Neural cell (in vitro differentiated cells): ENCODE data around the gene IL12RB2. TPM values are rescaled to one million over a fixed set of nuclear protein-coding genes. Genes with fewer than 3 reads are reported as not detected.

Source experiments
- H2AFZ ChIP-seq: fragments of 200-600, 300-800 bp; sonication (generic), shearing (Covaris generic); 2 replicates; pipeline ENCODE4 v1.6.0; 2014; ENCODE audit warnings: low read depth, mild to moderate bottlenecking, antibody characterized with exemption, low read length, moderate library complexity
- H3F3A ChIP-seq: fragments of 200-600 bp; shearing (Covaris generic); 2 replicates; pipeline ENCODE4 v1.6.1; 2016; ENCODE audit warnings: mild to moderate bottlenecking, moderate library complexity, mixed read lengths, antibody characterized with exemption, low read length; ENCODE audit not compliant: insufficient read depth, poor library complexity, severe bottlenecking
- H3K27ac ChIP-seq: fragments of 200-600, 300-800 bp; sonication (generic), shearing (Covaris generic); 2 replicates; pipeline ENCODE4 v1.5.1; 2014; ENCODE audit warnings: mild to moderate bottlenecking, low read length, moderate library complexity
- H3K27me3 ChIP-seq: fragments of 300-800, 200-600 bp; sonication (generic), shearing (Covaris generic); 2 replicates; pipeline ENCODE4 v1.6.0; 2014; ENCODE audit warnings: mild to moderate bottlenecking, low read depth, low read length, moderate library complexity; ENCODE audit not compliant: insufficient read depth
- H3K36me3 ChIP-seq: fragments of 300-800, 200-600 bp; sonication (generic), shearing (Covaris generic); 2 replicates; pipeline ENCODE4 v1.5.1; 2014; ENCODE audit warnings: mild to moderate bottlenecking, antibody characterized with exemption, low read length, moderate library complexity; ENCODE audit not compliant: insufficient read depth
- H3K4me2 ChIP-seq: fragments of 300-800, 200-600 bp; sonication (generic), shearing (Covaris generic); 2 replicates; pipeline ENCODE4 v1.6.0; 2014; ENCODE audit warnings: mild to moderate bottlenecking, low read length
- H3K4me3 ChIP-seq: fragments of 300-800, 200-600 bp; sonication (generic), shearing (Covaris generic); 2 replicates; pipeline ENCODE4 v1.5.1; 2014; ENCODE audit warnings: mild to moderate bottlenecking, low read length, moderate library complexity
- H3K79me2 ChIP-seq: fragments of 200-600 bp; shearing (Covaris generic); replicated peaks from 2 replicates; pipeline ENCODE4 v1.6.0; 2014; ENCODE audit warnings: mild to moderate bottlenecking, low read length, moderate library complexity; ENCODE audit not compliant: insufficient read depth
- H3K9ac ChIP-seq: fragments of 300-800, 200-600 bp; sonication (generic), shearing (Covaris generic); 2 replicates; pipeline ENCODE4 v1.6.1; 2016; ENCODE audit warnings: mild to moderate bottlenecking, low read length, mixed read lengths
- H3K9me2 ChIP-seq: fragments of 200-600 bp; shearing (Covaris generic); 2 replicates; pipeline ENCODE4 v1.6.1; 2016; ENCODE audit warnings: mild to moderate bottlenecking, low read length, mixed read lengths; ENCODE audit not compliant: insufficient read depth
- H3K9me3 ChIP-seq: fragments of 200-600, 300-800 bp; sonication (generic), shearing (Covaris generic); 2 replicates; pipeline ENCODE4 v1.6.1; 2016; ENCODE audit warnings: mild to moderate bottlenecking, mixed run types, low read length, moderate library complexity, mixed read lengths
- H4K20me1 ChIP-seq: fragments of 200-600 bp; shearing (Covaris generic); 2 replicates; pipeline ENCODE4 v1.6.1; 2016; ENCODE audit warnings: mild to moderate bottlenecking, mixed run types; ENCODE audit not compliant: insufficient read depth
- CTCF ChIP-seq: fragments of 450-650 bp; IDR thresholded peaks from 2 replicates; pipeline ENCODE4 v1.5.1; 2014; ENCODE audit warnings: antibody characterized with exemption, mild to moderate bottlenecking, moderate library complexity; ENCODE audit not compliant: poor library complexity, severe bottlenecking
- EP300 ChIP-seq: fragments of 450-650 bp; conservative IDR thresholded peaks from 2 replicates; pipeline ENCODE4 v1.6.1; 2014; ENCODE audit warnings: antibody characterized with exemption, mild to moderate bottlenecking, moderate library complexity; ENCODE audit not compliant: poor library complexity, severe bottlenecking
- EZH2 ChIP-seq: fragments of 200-600, 300-800 bp; shearing (Covaris generic), sonication (generic); IDR thresholded peaks from 2 replicates; pipeline ENCODE4 v1.6.1; 2014; ENCODE audit warnings: antibody characterized with exemption, low read length, borderline replicate concordance, mild to moderate bottlenecking; ENCODE audit not compliant: insufficient read depth, poor library complexity, severe bottlenecking
- MXI1 ChIP-seq: fragments of 450-650 bp; conservative IDR thresholded peaks from 2 replicates; pipeline ENCODE4 v1.6.1; 2014; ENCODE audit warnings: antibody characterized with exemption, mild to moderate bottlenecking; ENCODE audit not compliant: poor library complexity, severe bottlenecking
- POLR2AphosphoS5 ChIP-seq: IDR thresholded peaks from 2 replicates; pipeline ENCODE4 v1.6.1; 2012
- RAD21 ChIP-seq: fragments of 450-650 bp; conservative IDR thresholded peaks from 2 replicates; pipeline ENCODE4 v1.6.1; 2014; ENCODE audit warnings: antibody characterized with exemption, mild to moderate bottlenecking, moderate library complexity
- REST ChIP-seq: IDR thresholded peaks from 2 replicates; pipeline ENCODE4 v1.6.1; 2012; ENCODE audit warnings: borderline replicate concordance
- SMC3 ChIP-seq: fragments of 450-650 bp; conservative IDR thresholded peaks from 2 replicates; pipeline ENCODE4 v1.6.1; 2014; ENCODE audit warnings: antibody characterized with exemption, mild to moderate bottlenecking, moderate library complexity; ENCODE audit not compliant: poor library complexity
- TAF1 ChIP-seq: IDR thresholded peaks from 2 replicates; pipeline ENCODE4 v1.6.1; 2012; ENCODE audit warnings: low read depth
- polyA plus RNA-seq: library from polyadenylated mRNA; depleted of rRNA; stranded (reverse); fragments of >200 nt; gene quantifications from 2 replicates; pipeline ENCODE4 v1.2.3, GENCODE V29; 2014

Gene IL12RB2
- polyA plus RNA-seq, 1 donor from 2014 or later, result not detected

- no peak overlapping the region for H3K9ac ChIP-seq
- H3K79me2 ChIP-seq, result no peaks in the 10 kb centered on the region
- no peak overlapping the region for H2AFZ ChIP-seq
- H3K27ac ChIP-seq, result no peak overlapping the region
- no peaks in the 10 kb centered on the region for H3K36me3 ChIP-seq
- H4K20me1 ChIP-seq, result no peaks in the 10 kb centered on the region
- H3K27me3 ChIP-seq, result no peaks in the 10 kb centered on the region
- H3K9me2 ChIP-seq, result no peaks in the 10 kb centered on the region
- no peak overlapping the region for H3K4me3 ChIP-seq
- no peak overlapping the region for H3K4me2 ChIP-seq
- no peaks in the 10 kb centered on the region for H3K9me3 ChIP-seq
- no peaks in the 10 kb centered on the region for H3F3A ChIP-seq
- TF ChIP-seq RAD21 (no peak), CTCF (no peak), POLR2AphosphoS5 (no peak), EP300 (no peak), MXI1 (no peak), SMC3 (no peak), REST (no peak), TAF1 (no peak), EZH2 (no peak)
Measured at GRCh38 chr1:67333603-67334002, 25.9 kb downstream of the IL12RB2 start.

GRCh38 chr1:67335411-67335810 lies 27.7 kb downstream of the IL12RB2 start:
- TF ChIP-seq SMC3, result no peak
- TF ChIP-seq EZH2, result no peak
- TF ChIP-seq REST, result no peak
- Histone ChIP-seq H3K9ac (no peak overlapping the region), H3K9me2 (no peaks in the 10 kb centered on the region), H3K4me3 (no peak overlapping the region), H3K9me3 (no peaks in the 10 kb centered on the region), H3F3A (no peaks in the 10 kb centered on the region), H3K27me3 (no peaks in the 10 kb centered on the region), H3K4me2 (no peak overlapping the region), H3K36me3 (no peaks in the 10 kb centered on the region), H3K27ac (no peak overlapping the region), H4K20me1 (no peaks in the 10 kb centered on the region), H3K79me2 (no peaks in the 10 kb centered on the region), H2AFZ (no peak overlapping the region)
